ENCODE results near the gene PPP3CB. TPM values are rescaled to one million over a fixed set of nuclear protein-coding genes. Genes with fewer than 3 reads are reported as not detected.
A peak's percentile ranks its signal among the peaks of the same experiment; 100 is the strongest.

Gene PPP3CB
- total RNA-seq, 1 donor from 2014 or later = 47.0 TPM

- Histone ChIP-seq H3F3A (ENCODE audit: low read depth) (no peaks in the 10 kb centered on the region), H4K20me1 (ENCODE audit: low read depth) (no peaks in the 10 kb centered on the region), H3K4me3 (no peak overlapping the region), H3K9ac (no peak overlapping the region), H3K4me1 (no peaks in the 10 kb centered on the region), H3K36me3 (no peaks in the 10 kb centered on the region), H3K9me3 (ENCODE audit: low read depth) (no peaks in the 10 kb centered on the region), H3K4me2 (no peak overlapping the region), H2AFZ (replicated peaks) (no peak overlapping the region), H3K27me3 (no peaks in the 10 kb centered on the region), H3K27ac (peak overlapping the region; percentile 29), H3K79me2 (ENCODE audit: low read depth) (no peaks in the 10 kb centered on the region)
- peaks cover 3% of the 10 kb centered on the region for H3K27me3 Mint-ChIP-seq (ENCODE audit: insufficient read depth, low read depth)
- no peak overlapping the region for H3K27ac Mint-ChIP-seq
- no peak overlapping the region for H3K4me3 Mint-ChIP-seq
- H3K36me3 Mint-ChIP-seq = peaks cover 14% of the 10 kb centered on the region
- H3K9me3 Mint-ChIP-seq = no peaks in the 10 kb centered on the region
- H3K4me1 Mint-ChIP-seq = no peaks in the 10 kb centered on the region
- no peak for DNase-seq (ENCODE audit: low spot score)
- TF ChIP-seq EZH2phosphoT487 (IDR thresholded peaks at IDR 0.05) (no peak), CTCF (IDR thresholded peaks at IDR 0.05) (no peak), EZH2 (IDR thresholded peaks at IDR 0.05) (no peak)
Measured at GRCh38 chr10:73460897-73461296, 34.9 kb downstream of the PPP3CB start.

- Mint-ChIP-seq H3K27ac (no peak overlapping the region), H3K9me3 (no peaks in the 10 kb centered on the region), H3K4me1 (no peaks in the 10 kb centered on the region), H3K4me3 (no peak overlapping the region), H3K27me3 (ENCODE audit: insufficient read depth, low read depth) (peaks cover 3% of the 10 kb centered on the region), H3K36me3 (peaks cover 17% of the 10 kb centered on the region)
- Histone ChIP-seq H2AFZ (replicated peaks) (no peak overlapping the region), H3K4me2 (no peak overlapping the region), H3K36me3 (no peaks in the 10 kb centered on the region), H3K9ac (no peak overlapping the region), H3K79me2 (ENCODE audit: low read depth) (no peaks in the 10 kb centered on the region), H3K27ac (no peak overlapping the region), H3K4me3 (no peak overlapping the region), H3K27me3 (no peaks in the 10 kb centered on the region), H3K9me3 (ENCODE audit: low read depth) (no peaks in the 10 kb centered on the region), H3F3A (ENCODE audit: low read depth) (no peaks in the 10 kb centered on the region), H3K4me1 (no peaks in the 10 kb centered on the region), H4K20me1 (ENCODE audit: low read depth) (no peaks in the 10 kb centered on the region)
- TF ChIP-seq CTCF (IDR thresholded peaks at IDR 0.05) (no peak), EZH2 (IDR thresholded peaks at IDR 0.05) (no peak), EZH2phosphoT487 (IDR thresholded peaks at IDR 0.05) (no peak)
- DNase-seq (ENCODE audit: low spot score) = no peak
Measured at GRCh38 chr10:73459683-73460314, 36.0 kb downstream of the PPP3CB start.

- Histone ChIP-seq H3K4me3 (no peak overlapping the region), H3K4me1 (no peaks in the 10 kb centered on the region), H3K9ac (no peak overlapping the region), H3K9me3 (ENCODE audit: low read depth) (no peaks in the 10 kb centered on the region), H4K20me1 (ENCODE audit: low read depth) (no peaks in the 10 kb centered on the region), H3K27me3 (no peaks in the 10 kb centered on the region), H3K27ac (no peak overlapping the region), H3K79me2 (ENCODE audit: low read depth) (no peaks in the 10 kb centered on the region), H3F3A (ENCODE audit: low read depth) (no peaks in the 10 kb centered on the region), H3K36me3 (peaks cover 8% of the 10 kb centered on the region), H3K4me2 (no peak overlapping the region), H2AFZ (replicated peaks) (no peak overlapping the region)
- no peak overlapping the region for H3K4me3 Mint-ChIP-seq
- H3K9me3 Mint-ChIP-seq = no peaks in the 10 kb centered on the region
- no peak overlapping the region for H3K27ac Mint-ChIP-seq
- peaks cover 9% of the 10 kb centered on the region for H3K36me3 Mint-ChIP-seq
- TF ChIP-seq CTCF (IDR thresholded peaks at IDR 0.05) (no peak), EZH2phosphoT487 (IDR thresholded peaks at IDR 0.05) (no peak), EZH2 (IDR thresholded peaks at IDR 0.05) (no peak)
- no peak for DNase-seq (ENCODE audit: low spot score)
- no peaks in the 10 kb centered on the region for H3K4me1 Mint-ChIP-seq
- no peaks in the 10 kb centered on the region for H3K27me3 Mint-ChIP-seq (ENCODE audit: insufficient read depth, low read depth)
Measured at GRCh38 chr10:73456187-73456890, 39.5 kb downstream of the PPP3CB start.

All from neural progenitor cell (in vitro differentiated cells).